ENCODE results near the gene TMEM244.
"Not testable (repeated sequence)": the region's sequence is repeated elsewhere in the genome, so short reads cannot be mapped to it uniquely, and the experiment has no call there.

The TMEM244 gene

GRCh38 chr6:129866256-129866655 lies 5.1 kb upstream of the TMEM244 start:
- no peak for DNase-seq

- no peak for DNase-seq
These were observed 3.9 kb upstream of the TMEM244 start for GRCh38 chr6:129865013-129865412.

GRCh38 chr6:129863664-129864063 lies 2.5 kb upstream of the TMEM244 start:
- no peak for DNase-seq

- no peak for DNase-seq
These were observed 1.6 kb downstream of the TMEM244 start for GRCh38 chr6:129859524-129859923.

- no peak for DNase-seq
These were observed 3.3 kb downstream of the TMEM244 start for GRCh38 chr6:129857838-129858237.

- no peak for DNase-seq
These were observed 7.0 kb downstream of the TMEM244 start for GRCh38 chr6:129853996-129854711.

GRCh38 chr6:129852257-129852858 lies 8.8 kb downstream of the TMEM244 start:
- DNase-seq, result no peak

GRCh38 chr6:129849456-129849855 lies 11.7 kb downstream of the TMEM244 start:
- no peak for DNase-seq

GRCh38 chr6:129846761-129847160 lies 14.4 kb downstream of the TMEM244 start:
- no peak for DNase-seq

- DNase-seq, result no peak
These were observed 15.4 kb downstream of the TMEM244 start for GRCh38 chr6:129845696-129846095.

GRCh38 chr6:129844118-129844891 lies 16.8 kb downstream of the TMEM244 start:
- no peak for DNase-seq

GRCh38 chr6:129843573-129843972 lies 17.5 kb downstream of the TMEM244 start:
- no peak for DNase-seq

GRCh38 chr6:129842881-129843409 lies 18.2 kb downstream of the TMEM244 start:
- DNase-seq, result no peak

- no peak for DNase-seq
These were observed 19.0 kb downstream of the TMEM244 start for GRCh38 chr6:129842137-129842536.

GRCh38 chr6:129839562-129839961 lies 21.6 kb downstream of the TMEM244 start:
- DNase-seq, result not testable (repeated sequence)

GRCh38 chr6:129835691-129836090 lies 25.4 kb downstream of the TMEM244 start:
- DNase-seq, result no peak

- no peak for DNase-seq
These were observed 28.8 kb downstream of the TMEM244 start for GRCh38 chr6:129832299-129832698.

- no peak for DNase-seq
These were observed 32.9 kb downstream of the TMEM244 start for GRCh38 chr6:129828229-129828628.

- DNase-seq, result no peak
These were observed 42.9 kb downstream of the TMEM244 start for GRCh38 chr6:129818251-129818650.

GRCh38 chr6:129817821-129818220 lies 43.3 kb downstream of the TMEM244 start:
- DNase-seq, result no peak

GRCh38 chr6:129817332-129817731 lies 43.8 kb downstream of the TMEM244 start:
- no peak for DNase-seq

- DNase-seq, result no peak
These were observed 48.9 kb downstream of the TMEM244 start for GRCh38 chr6:129812145-129812777.

GRCh38 chr6:129807141-129807540 lies 54.0 kb downstream of the TMEM244 start:
- DNase-seq, result not testable (repeated sequence)
